Glutamatergic neuron (in vitro differentiated cells): ENCODE data around the gene CLPTM1L. TPM values are rescaled to one million over a fixed set of nuclear protein-coding genes. Genes with fewer than 3 reads are reported as not detected.

Experiments
- DNase-seq: peaks from one replicate; pipeline ENCODE4 v3.0.0; 2022
- H3K27ac Mint-ChIP-seq: one replicate; pipeline ENCODE4 v1.8.0; 2020; ENCODE audit warnings: mild to moderate bottlenecking, mixed read lengths, inconsistent platforms; ENCODE audit not compliant: unreplicated experiment
- H3K27me3 Mint-ChIP-seq: one replicate; pipeline ENCODE4 v1.8.0; 2020; ENCODE audit warnings: mild to moderate bottlenecking, moderate library complexity, mixed read lengths, inconsistent platforms; ENCODE audit not compliant: unreplicated experiment
- H3K36me3 Mint-ChIP-seq: one replicate; pipeline ENCODE4 v1.8.0; 2020; ENCODE audit warnings: mild to moderate bottlenecking, mixed read lengths, inconsistent platforms; ENCODE audit not compliant: unreplicated experiment
- H3K4me1 Mint-ChIP-seq: one replicate; pipeline ENCODE4 v1.8.0; 2020; ENCODE audit warnings: mild to moderate bottlenecking, low read depth, mixed read lengths, inconsistent platforms; ENCODE audit not compliant: unreplicated experiment
- H3K4me3 Mint-ChIP-seq: one replicate; pipeline ENCODE4 v1.8.0; 2020; ENCODE audit warnings: mild to moderate bottlenecking, mixed read lengths, inconsistent platforms; ENCODE audit not compliant: unreplicated experiment
- H3K9me3 Mint-ChIP-seq: one replicate; pipeline ENCODE4 v1.8.0; 2020; ENCODE audit warnings: mild to moderate bottlenecking, moderate library complexity, mixed read lengths, inconsistent platforms; ENCODE audit not compliant: unreplicated experiment
- CTCF ChIP-seq: fragments of 200-600 bp; sonication (generic); IDR thresholded peaks from one replicate; pipeline ENCODE4 v1.5.0; 2021; ENCODE audit not compliant: partially characterized antibody, unreplicated experiment
- total RNA-seq: library from RNA; stranded (reverse); fragmentation: NEBNext Ultra II Directional; extraction: Animal tissue kit (Norgen Biotek cat#: 25700); gene quantifications from one replicate; pipeline ENCODE4 v1.2.1, GENCODE V29; 2021; ENCODE audit not compliant: unreplicated experiment

CLPTM1L gene
- total RNA-seq, 1 donor from 2014 or later: 95.2 TPM

- H3K27me3 Mint-ChIP-seq: peaks cover 3% of the 10 kb centered on the region
- H3K27ac Mint-ChIP-seq: no peak overlapping the region
- DNase-seq: no peak
- peaks cover 10% of the 10 kb centered on the region for H3K4me1 Mint-ChIP-seq
- H3K4me3 Mint-ChIP-seq: no peak overlapping the region
- no peak for TF ChIP-seq CTCF
- H3K9me3 Mint-ChIP-seq: peaks cover 6% of the 10 kb centered on the region
- no peaks in the 10 kb centered on the region for H3K36me3 Mint-ChIP-seq
Measured at GRCh38 chr5:1359713-1360112, 14.8 kb upstream of the CLPTM1L start.

DNA sequence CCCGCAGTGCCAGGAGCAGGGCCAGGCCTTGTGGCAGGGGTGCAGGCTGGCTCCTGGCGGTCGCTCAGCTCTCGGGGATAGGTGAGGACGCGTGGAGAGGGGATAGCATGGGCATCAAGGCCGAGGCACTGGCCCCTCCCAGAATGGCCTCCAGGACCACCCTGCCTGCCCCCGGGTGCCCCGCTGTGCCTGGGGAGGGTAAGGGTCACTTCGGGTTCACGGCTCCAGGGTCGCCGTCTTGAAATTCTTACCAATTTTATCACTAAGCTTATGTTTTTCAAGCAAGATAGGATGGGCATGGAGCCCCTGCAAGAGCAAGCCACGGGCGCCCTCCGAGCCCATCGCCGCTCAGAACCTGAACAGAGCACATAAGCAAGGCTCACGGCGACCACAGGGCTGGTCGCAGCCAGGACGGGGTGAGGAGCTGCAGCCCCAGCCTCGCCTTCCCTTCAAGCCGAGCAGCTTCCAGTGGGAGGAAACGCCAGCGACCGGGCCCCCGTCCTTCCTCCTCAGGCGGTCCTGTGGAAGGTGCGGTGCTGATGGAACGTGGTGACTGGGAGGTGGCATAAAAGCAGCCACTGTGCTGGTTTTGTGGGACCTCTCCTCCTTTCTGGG, 14.2 kb upstream of the CLPTM1L start:
- Mint-ChIP-seq H3K4me3 (no peak overlapping the region), H3K27ac (no peak overlapping the region), H3K36me3 (no peaks in the 10 kb centered on the region), H3K27me3 (peaks cover 3% of the 10 kb centered on the region), H3K9me3 (peaks cover 6% of the 10 kb centered on the region), H3K4me1 (peaks cover 15% of the 10 kb centered on the region)
- DNase-seq: no peak
- no peak for TF ChIP-seq CTCF

DNA sequence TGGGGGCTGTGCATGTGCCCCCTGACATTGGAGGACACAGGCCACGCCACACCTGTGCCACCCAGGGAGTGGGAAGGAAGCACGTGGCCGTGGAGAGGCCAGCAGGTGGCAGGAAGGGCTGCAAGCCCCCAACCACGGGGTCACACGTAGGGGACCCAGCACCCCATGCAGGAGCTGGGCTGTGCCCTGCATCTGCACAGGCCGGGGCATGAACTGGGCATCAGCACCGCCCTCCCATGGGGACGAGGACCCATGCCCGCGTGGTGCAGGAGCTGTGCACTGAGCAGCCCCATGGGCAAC, 13.8 kb upstream of the CLPTM1L start:
- no peaks in the 10 kb centered on the region for H3K36me3 Mint-ChIP-seq
- peaks cover 3% of the 10 kb centered on the region for H3K27me3 Mint-ChIP-seq
- peaks cover 15% of the 10 kb centered on the region for H3K4me1 Mint-ChIP-seq
- DNase-seq: no peak
- no peak overlapping the region for H3K4me3 Mint-ChIP-seq
- no peak for TF ChIP-seq CTCF
- no peak overlapping the region for H3K27ac Mint-ChIP-seq
- peaks cover 6% of the 10 kb centered on the region for H3K9me3 Mint-ChIP-seq

- Mint-ChIP-seq H3K36me3 (no peaks in the 10 kb centered on the region), H3K9me3 (peaks cover 6% of the 10 kb centered on the region), H3K4me1 (peaks cover 15% of the 10 kb centered on the region), H3K27ac (no peak overlapping the region), H3K27me3 (peaks cover 3% of the 10 kb centered on the region), H3K4me3 (no peak overlapping the region)
- no peak for TF ChIP-seq CTCF
- DNase-seq: no peak
Measured at GRCh38 chr5:1357946-1358725, 13.2 kb upstream of the CLPTM1L start.

DNA sequence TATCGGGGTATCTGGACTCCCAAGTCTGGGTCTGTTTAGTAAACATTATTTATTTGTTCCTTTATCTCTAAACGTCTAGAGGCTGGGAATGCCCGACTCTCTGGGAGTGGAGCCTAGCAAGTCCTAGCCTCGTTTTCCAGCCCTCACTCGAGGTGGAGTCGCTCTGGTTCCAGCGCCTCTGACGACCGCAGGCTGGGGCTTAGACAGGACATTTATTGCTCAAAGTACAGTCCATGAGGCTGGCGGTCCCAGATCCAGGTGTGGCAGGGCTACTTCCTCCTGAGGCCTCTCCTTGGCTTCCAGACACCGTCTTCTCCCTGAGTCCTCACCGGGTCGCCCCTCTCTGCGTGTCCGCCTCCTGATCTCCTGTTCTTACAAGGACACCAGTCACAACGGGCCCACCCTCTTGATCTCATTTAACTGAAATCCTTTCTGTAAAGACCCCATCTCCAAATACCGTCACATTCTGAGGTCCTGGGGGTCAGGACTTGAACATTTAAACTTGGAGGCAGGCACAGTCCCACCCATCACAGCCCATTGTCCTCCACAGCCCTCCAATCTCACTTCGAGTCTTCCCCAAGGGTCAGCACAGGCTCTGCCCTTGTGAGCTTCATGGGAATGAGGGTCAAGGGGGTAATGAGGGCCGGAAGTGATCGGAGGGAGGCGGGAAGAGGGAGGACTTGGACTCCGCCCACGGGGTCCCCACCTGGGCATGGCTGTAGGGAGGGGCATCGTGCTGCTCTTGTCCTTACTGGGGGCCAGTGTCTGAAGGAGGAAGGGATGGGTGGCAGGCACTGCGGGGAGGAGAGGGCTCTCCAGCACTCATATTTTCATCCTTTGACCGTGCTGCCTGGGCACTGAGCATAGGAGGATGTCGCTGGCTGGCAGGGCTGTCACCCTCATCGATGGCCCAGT, 12.2 kb upstream of the CLPTM1L start:
- Mint-ChIP-seq H3K9me3 (peaks cover 6% of the 10 kb centered on the region), H3K4me1 (peaks cover 15% of the 10 kb centered on the region), H3K4me3 (no peak overlapping the region), H3K27me3 (peaks cover 3% of the 10 kb centered on the region), H3K36me3 (peaks cover 1% of the 10 kb centered on the region), H3K27ac (no peak overlapping the region)
- no peak for DNase-seq
- TF ChIP-seq CTCF: no peak
